ENCODE data around the gene SMPD3.

DNA sequence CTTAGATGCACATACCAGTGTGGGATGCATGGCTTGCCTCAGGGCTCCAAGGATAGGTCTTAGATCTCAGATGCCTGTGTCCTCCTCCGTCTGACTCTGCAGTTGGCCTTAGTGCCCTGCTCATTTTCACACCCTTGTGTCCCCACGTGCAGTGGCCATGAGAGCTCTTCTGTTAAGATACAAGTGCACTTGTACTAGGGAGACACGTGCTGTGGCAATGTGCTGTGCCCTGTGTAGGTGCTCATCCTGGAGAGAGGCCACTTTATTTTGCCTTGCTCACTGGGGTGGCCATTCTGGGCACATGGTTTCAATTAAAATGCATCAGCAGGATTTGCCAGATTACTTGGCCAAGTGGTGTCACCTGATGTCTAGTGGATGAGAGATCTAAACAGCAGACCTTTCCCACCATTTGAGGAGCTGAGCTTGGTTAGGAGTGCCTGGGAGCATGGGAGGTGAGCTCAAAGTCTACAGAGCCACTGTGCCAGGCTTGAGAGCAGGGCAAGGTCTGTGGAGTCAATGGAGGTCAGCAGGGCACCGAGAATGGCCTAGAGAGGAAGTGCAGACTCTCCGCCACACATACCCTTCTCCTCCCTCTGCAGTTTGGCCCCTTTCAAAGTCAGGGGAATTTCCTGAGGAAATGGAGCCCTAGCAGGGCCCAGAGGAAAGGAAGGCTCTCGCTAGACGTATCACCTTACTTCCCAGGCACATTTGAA lies 25.2 kb upstream of the SMPD3 start:
- TF ChIP-seq, protein P1, sequence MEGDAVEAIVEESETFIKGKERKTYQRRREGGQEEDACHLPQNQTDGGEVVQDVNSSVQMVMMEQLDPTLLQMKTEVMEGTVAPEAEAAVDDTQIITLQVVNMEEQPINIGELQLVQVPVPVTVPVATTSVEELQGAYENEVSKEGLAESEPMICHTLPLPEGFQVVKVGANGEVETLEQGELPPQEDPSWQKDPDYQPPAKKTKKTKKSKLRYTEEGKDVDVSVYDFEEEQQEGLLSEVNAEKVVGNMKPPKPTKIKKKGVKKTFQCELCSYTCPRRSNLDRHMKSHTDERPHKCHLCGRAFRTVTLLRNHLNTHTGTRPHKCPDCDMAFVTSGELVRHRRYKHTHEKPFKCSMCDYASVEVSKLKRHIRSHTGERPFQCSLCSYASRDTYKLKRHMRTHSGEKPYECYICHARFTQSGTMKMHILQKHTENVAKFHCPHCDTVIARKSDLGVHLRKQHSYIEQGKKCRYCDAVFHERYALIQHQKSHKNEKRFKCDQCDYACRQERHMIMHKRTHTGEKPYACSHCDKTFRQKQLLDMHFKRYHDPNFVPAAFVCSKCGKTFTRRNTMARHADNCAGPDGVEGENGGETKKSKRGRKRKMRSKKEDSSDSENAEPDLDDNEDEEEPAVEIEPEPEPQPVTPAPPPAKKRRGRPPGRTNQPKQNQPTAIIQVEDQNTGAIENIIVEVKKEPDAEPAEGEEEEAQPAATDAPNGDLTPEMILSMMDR (IDR thresholded peaks at IDR 0.05; ENCODE audit: low read depth, low read length) = no peak
- TF ChIP-seq EZH2phosphoT487 (IDR thresholded peaks at IDR 0.05; ENCODE audit: low read depth) = no peak
